Stimulated activated CD4-positive, alpha-beta T cell treated with anti-CD3 and anti-CD28 coated beads, Interleukin-12 subunit alpha, Interleukin-12 subunit beta, amount 100 ng/mL, for 4 hours (primary cell): Measurements from ENCODE around the gene LDLRAP1.

ENCODE experiments used
- DNase-seq: peaks from one replicate; pipeline ENCODE4 v3.0.0-alpha.2; 2020

The LDLRAP1 gene

GRCh38 chr1:25544243-25544764 is 898 bp downstream of the LDLRAP1 start:
- DNase-seq, result no peak

GRCh38 chr1:25544819-25545218 is 1.4 kb downstream of the LDLRAP1 start:
- DNase-seq, result no peak

GRCh38 chr1:25545767-25546166 is 2.4 kb downstream of the LDLRAP1 start:
- no peak for DNase-seq

GRCh38 chr1:25546193-25546592 is 2.8 kb downstream of the LDLRAP1 start:
- no peak for DNase-seq

- DNase-seq, result no peak
Measured at GRCh38 chr1:25548601-25549000, 5.2 kb downstream of the LDLRAP1 start.

- peak; percentile 72 for DNase-seq
Measured at GRCh38 chr1:25549273-25550154, 6.1 kb downstream of the LDLRAP1 start.

GRCh38 chr1:25550155-25550506 is 6.7 kb downstream of the LDLRAP1 start:
- DNase-seq, result no peak

GRCh38 chr1:25550683-25551310 is 7.4 kb downstream of the LDLRAP1 start:
- DNase-seq, result no peak

- no peak for DNase-seq
Measured at GRCh38 chr1:25553749-25554429, 10.5 kb downstream of the LDLRAP1 start.

- DNase-seq, result no peak
Measured at GRCh38 chr1:25554430-25554780, 11.0 kb downstream of the LDLRAP1 start.

GRCh38 chr1:25554886-25555752 is 11.7 kb downstream of the LDLRAP1 start:
- no peak for DNase-seq

- DNase-seq, result no peak
Measured at GRCh38 chr1:25555753-25556092, 12.3 kb downstream of the LDLRAP1 start.

GRCh38 chr1:25556132-25556670 is 12.8 kb downstream of the LDLRAP1 start:
- DNase-seq, result no peak

GRCh38 chr1:25556791-25557476 is 13.5 kb downstream of the LDLRAP1 start:
- no peak for DNase-seq

GRCh38 chr1:25557543-25557942 is 14.1 kb downstream of the LDLRAP1 start:
- no peak for DNase-seq

GRCh38 chr1:25559031-25559430 is 15.6 kb downstream of the LDLRAP1 start:
- no peak for DNase-seq

GRCh38 chr1:25560001-25560400 is 16.6 kb downstream of the LDLRAP1 start:
- no peak for DNase-seq

- DNase-seq, result no peak
Measured at GRCh38 chr1:25560788-25561187, 17.4 kb downstream of the LDLRAP1 start.

- DNase-seq, result no peak
Measured at GRCh38 chr1:25561421-25562100, 18.2 kb downstream of the LDLRAP1 start.

- DNase-seq, result no peak
Measured at GRCh38 chr1:25562101-25562927, 18.9 kb downstream of the LDLRAP1 start.

GRCh38 chr1:25562928-25563283 is 19.5 kb downstream of the LDLRAP1 start:
- no peak for DNase-seq
